ENCODE measurements around the gene SLC30A3. TPM values are rescaled to one million over a fixed set of nuclear protein-coding genes. Genes with fewer than 3 reads are reported as not detected.
A peak's percentile ranks its signal among the peaks of the same experiment; 100 is the strongest.

Gene SLC30A3
- total and polyA plus RNA-seq, 2 of the 13 experiments (the other 11 are each of a cell fraction or from before 2014, with no cell fraction given), result 0.38 to 0.79 TPM

DNA sequence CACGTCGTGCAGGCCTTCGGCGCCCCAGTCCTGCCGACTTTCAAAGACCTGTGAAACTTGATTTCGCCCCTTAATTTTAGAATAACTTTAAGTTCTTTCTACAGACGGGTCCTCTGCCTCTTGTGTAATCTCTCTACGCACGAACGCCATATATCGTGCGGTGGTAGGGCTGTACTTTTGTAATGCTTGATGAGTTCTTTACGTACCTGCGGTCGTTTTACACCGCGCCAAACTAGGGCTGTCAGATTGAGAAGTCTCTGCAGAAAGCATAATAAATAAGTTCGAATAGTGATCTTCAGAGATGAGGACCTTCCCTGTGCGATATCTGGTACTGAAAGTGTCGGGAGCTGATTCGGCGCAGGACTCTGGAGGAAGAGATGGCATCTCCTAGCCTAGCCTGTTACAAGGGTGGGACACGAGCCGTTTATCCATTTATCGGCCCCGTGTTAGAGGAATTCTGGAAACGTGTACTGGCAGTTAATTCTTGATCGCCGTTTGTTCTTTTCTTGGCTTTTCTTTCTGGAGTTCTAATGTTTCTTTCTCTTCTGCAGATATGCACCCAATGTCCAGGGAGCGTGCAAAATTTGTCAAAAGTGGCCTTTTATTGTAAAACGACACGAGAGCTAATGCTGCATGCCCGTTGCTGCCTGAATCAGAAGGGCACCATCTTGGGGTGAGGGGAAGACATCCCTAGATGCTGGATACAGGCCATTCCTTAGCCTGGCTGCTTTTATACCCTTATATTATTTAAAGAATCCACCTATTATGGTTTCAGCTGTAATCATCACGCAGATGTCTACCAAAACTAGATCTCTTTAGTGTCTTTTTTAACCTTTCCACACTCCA is 50.0 kb downstream of the SLC30A3 start (continued):
- TF ChIP-seq, protein P1, sequence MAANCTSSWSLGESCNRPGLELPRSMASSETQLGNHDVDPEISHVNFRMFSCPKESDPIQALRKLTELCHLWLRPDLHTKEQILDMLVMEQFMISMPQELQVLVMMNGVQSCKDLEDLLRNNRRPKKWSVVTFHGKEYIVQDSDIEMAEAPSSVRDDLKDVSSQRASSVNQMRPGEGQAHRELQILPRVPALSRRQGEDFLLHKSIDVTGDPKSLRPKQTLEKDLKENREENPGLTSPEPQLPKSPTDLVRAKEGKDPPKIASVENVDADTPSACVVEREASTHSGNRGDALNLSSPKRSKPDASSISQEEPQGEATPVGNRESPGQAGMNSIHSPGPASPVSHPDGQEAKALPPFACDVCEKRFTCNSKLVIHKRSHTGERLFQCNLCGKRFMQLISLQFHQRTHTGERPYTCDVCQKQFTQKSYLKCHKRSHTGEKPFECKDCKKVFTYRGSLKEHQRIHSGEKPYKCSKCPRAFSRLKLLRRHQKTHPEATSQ (CRISPR knock-in tag; IDR thresholded peaks at IDR 0.05; ENCODE audit: borderline replicate concordance), result peak; percentile 60; the same call in 1 of the 2 replicates
- TF ChIP-seq NCOA2 (CRISPR knock-in tag; IDR thresholded peaks at IDR 0.05) (no peak; the same call in 1 of the 2 replicates), PTBP1 (IDR thresholded peaks at IDR 0.05; ENCODE audit: low read depth, low read length, poor library complexity, severe bottlenecking) (no peak), ZNF354B (CRISPR knock-in tag; IDR thresholded peaks at IDR 0.05) (0 out of 2 replicates have a peak, but pooled peaks have one; percentile 58), PRMT3 (CRISPR knock-in tag; IDR thresholded peaks at IDR 0.05; ENCODE audit: borderline replicate concordance, low read depth) (peak; percentile 19; the same call in 1 of the 2 replicates), THAP11 (CRISPR knock-in tag; IDR thresholded peaks at IDR 0.05) (no peak), ZNF652 (CRISPR knock-in tag; IDR thresholded peaks at IDR 0.05; ENCODE audit: borderline replicate concordance, low read depth) (peak; percentile 5; the same call in 1 of the 2 replicates), ZNF768 (CRISPR knock-in tag; IDR thresholded peaks at IDR 0.05) (no peak), ZFP82 (CRISPR knock-in tag; IDR thresholded peaks at IDR 0.05; ENCODE audit: borderline replicate concordance) (peak; percentile 38; the same call in 1 of the 2 replicates), POLR2AphosphoS2 (IDR thresholded peaks at IDR 0.05; ENCODE audit: low read depth, low read length) (0 out of 2 replicates have a peak, but pooled peaks have one; percentile 31), ZNF510 (CRISPR knock-in tag; IDR thresholded peaks at IDR 0.05; ENCODE audit: low read depth) (0 out of 2 replicates have a peak, but pooled peaks have one; percentile 1), NFATC3 (CRISPR knock-in tag; IDR thresholded peaks at IDR 0.05) (peak; percentile 63), RFXANK (CRISPR knock-in tag; IDR thresholded peaks at IDR 0.05) (no peak), HMG20B (CRISPR knock-in tag; conservative IDR thresholded peaks at IDR 0.05) (0 out of 2 replicates have a peak, but pooled peaks have one; percentile 7), ZBTB8A (CRISPR knock-in tag; IDR thresholded peaks at IDR 0.05; ENCODE audit: borderline replicate concordance, low read depth) (no peak), PAF1 (CRISPR knock-in tag; IDR thresholded peaks at IDR 0.05) (0 out of 2 replicates have a peak, but pooled peaks have one; percentile 41)
- TF ChIP-seq, protein P2, sequence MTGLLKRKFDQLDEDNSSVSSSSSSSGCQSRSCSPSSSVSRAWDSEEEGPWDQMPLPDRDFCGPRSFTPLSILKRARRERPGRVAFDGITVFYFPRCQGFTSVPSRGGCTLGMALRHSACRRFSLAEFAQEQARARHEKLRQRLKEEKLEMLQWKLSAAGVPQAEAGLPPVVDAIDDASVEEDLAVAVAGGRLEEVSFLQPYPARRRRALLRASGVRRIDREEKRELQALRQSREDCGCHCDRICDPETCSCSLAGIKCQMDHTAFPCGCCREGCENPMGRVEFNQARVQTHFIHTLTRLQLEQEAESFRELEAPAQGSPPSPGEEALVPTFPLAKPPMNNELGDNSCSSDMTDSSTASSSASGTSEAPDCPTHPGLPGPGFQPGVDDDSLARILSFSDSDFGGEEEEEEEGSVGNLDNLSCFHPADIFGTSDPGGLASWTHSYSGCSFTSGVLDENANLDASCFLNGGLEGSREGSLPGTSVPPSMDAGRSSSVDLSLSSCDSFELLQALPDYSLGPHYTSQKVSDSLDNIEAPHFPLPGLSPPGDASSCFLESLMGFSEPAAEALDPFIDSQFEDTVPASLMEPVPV (CRISPR knock-in tag; IDR thresholded peaks at IDR 0.05), result peak; percentile 2; the same call in 1 of the 2 replicates
- TF ChIP-seq, protein P3, sequence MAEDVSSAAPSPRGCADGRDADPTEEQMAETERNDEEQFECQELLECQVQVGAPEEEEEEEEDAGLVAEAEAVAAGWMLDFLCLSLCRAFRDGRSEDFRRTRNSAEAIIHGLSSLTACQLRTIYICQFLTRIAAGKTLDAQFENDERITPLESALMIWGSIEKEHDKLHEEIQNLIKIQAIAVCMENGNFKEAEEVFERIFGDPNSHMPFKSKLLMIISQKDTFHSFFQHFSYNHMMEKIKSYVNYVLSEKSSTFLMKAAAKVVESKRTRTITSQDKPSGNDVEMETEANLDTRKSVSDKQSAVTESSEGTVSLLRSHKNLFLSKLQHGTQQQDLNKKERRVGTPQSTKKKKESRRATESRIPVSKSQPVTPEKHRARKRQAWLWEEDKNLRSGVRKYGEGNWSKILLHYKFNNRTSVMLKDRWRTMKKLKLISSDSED (CRISPR knock-in tag; IDR thresholded peaks at IDR 0.05), result no peak
- TF ChIP-seq, protein P4, sequence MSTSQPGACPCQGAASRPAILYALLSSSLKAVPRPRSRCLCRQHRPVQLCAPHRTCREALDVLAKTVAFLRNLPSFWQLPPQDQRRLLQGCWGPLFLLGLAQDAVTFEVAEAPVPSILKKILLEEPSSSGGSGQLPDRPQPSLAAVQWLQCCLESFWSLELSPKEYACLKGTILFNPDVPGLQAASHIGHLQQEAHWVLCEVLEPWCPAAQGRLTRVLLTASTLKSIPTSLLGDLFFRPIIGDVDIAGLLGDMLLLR (CRISPR knock-in tag; IDR thresholded peaks at IDR 0.05), result 0 out of 2 replicates have a peak, but pooled peaks have one; percentile 19
- TF ChIP-seq, protein P5, sequence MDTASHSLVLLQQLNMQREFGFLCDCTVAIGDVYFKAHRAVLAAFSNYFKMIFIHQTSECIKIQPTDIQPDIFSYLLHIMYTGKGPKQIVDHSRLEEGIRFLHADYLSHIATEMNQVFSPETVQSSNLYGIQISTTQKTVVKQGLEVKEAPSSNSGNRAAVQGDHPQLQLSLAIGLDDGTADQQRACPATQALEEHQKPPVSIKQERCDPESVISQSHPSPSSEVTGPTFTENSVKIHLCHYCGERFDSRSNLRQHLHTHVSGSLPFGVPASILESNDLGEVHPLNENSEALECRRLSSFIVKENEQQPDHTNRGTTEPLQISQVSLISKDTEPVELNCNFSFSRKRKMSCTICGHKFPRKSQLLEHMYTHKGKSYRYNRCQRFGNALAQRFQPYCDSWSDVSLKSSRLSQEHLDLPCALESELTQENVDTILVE (CRISPR knock-in tag; IDR thresholded peaks at IDR 0.05), result 0 out of 2 replicates have a peak, but pooled peaks have one; percentile 14
- TF ChIP-seq, protein P6, sequence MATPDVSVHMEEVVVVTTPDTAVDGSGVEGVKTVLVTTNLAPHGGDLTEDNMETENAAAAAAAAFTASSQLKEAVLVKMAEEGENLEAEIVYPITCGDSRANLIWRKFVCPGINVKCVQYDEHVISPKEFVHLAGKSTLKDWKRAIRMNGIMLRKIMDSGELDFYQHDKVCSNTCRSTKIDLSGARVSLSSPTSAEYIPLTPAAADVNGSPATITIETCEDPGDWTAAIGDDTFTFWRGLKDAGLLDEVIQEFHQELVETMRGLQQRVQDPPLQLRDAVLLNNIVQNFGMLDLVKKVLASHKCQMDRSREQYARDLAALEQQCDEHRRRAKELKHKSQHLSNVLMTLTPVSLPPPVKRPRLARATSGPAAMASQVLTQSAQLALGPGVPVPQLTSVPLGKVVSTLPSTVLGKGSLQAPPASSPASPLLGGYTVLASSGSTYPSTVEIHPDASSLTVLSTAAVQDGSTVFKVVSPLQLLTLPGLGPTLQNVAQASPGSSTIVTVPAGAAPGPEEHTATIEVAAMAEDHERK (CRISPR knock-in tag; IDR thresholded peaks at IDR 0.05; ENCODE audit: low read depth), result 0 out of 2 replicates have a peak, but pooled peaks have one; percentile 5
